GM21447 (cell line): Measurements from ENCODE around the gene NCOR1.
"Not testable (repeated sequence)": the region's sequence is repeated elsewhere in the genome, so short reads cannot be mapped to it uniquely, and the experiment has no call there.

Source experiments
- ATAC-seq: cut with Tn5 transposase; IDR thresholded peaks from one replicate; pipeline ENCODE4 v1.9.1; 2021; ENCODE audit not compliant: unreplicated experiment

Gene NCOR1

GRCh38 chr17:16152326-16152725 is 63.0 kb downstream of the NCOR1 start:
- not testable (repeated sequence) for ATAC-seq

GRCh38 chr17:16150251-16150856 is 65.0 kb downstream of the NCOR1 start:
- no peak for ATAC-seq

GRCh38 chr17:16148596-16148995 is 66.7 kb downstream of the NCOR1 start:
- ATAC-seq = no peak

- ATAC-seq = not testable (repeated sequence)
These were observed 69.9 kb downstream of the NCOR1 start for GRCh38 chr17:16145319-16145890.

GRCh38 chr17:16141685-16142084 is 73.6 kb downstream of the NCOR1 start:
- no peak for ATAC-seq

- no peak for ATAC-seq
These were observed 74.5 kb downstream of the NCOR1 start for GRCh38 chr17:16140854-16141253.

GRCh38 chr17:16135461-16135860 is 79.9 kb downstream of the NCOR1 start:
- ATAC-seq = no peak

GRCh38 chr17:16131593-16131992 is 83.7 kb downstream of the NCOR1 start:
- ATAC-seq = no peak

- ATAC-seq = no peak
These were observed 85.7 kb downstream of the NCOR1 start for GRCh38 chr17:16129441-16130205.

- ATAC-seq = no peak
These were observed 91.8 kb downstream of the NCOR1 start for GRCh38 chr17:16123531-16123930.

- no peak for ATAC-seq
These were observed 92.5 kb downstream of the NCOR1 start for GRCh38 chr17:16122697-16123434.

- ATAC-seq = no peak
These were observed 93.4 kb downstream of the NCOR1 start for GRCh38 chr17:16121915-16122314.

GRCh38 chr17:16120937-16121336 is 94.4 kb downstream of the NCOR1 start:
- ATAC-seq = no peak

- ATAC-seq = no peak
These were observed 98.2 kb downstream of the NCOR1 start for GRCh38 chr17:16117149-16117548.

- ATAC-seq = not testable (repeated sequence)
These were observed 100.1 kb downstream of the NCOR1 start for GRCh38 chr17:16115077-16115698.

- ATAC-seq = no peak
These were observed 106.5 kb downstream of the NCOR1 start for GRCh38 chr17:16108871-16109270.

- ATAC-seq = no peak
These were observed 106.9 kb downstream of the NCOR1 start for GRCh38 chr17:16108386-16108785.

- ATAC-seq = no peak
These were observed 108.1 kb downstream of the NCOR1 start for GRCh38 chr17:16107165-16107770.

- ATAC-seq = no peak
These were observed 109.0 kb downstream of the NCOR1 start for GRCh38 chr17:16106161-16106891.

- no peak for ATAC-seq
These were observed 111.1 kb downstream of the NCOR1 start for GRCh38 chr17:16104189-16104588.
